RWPE1 (cell line): ENCODE data around the gene POMGNT1.
"Not testable (repeated sequence)": the region's sequence is repeated elsewhere in the genome, so short reads cannot be mapped to it uniquely, and the experiment has no call there.

Experiments used
- CTCF ChIA-PET: fragments of 350-600 bp; sonication (Branson Sonifier 250); formaldehyde crosslinking; extraction: SDS; loops from one replicate; lab custom pipeline; 2021; lab: Yijun Ruan, JAX
- POLR2A ChIA-PET: fragments of 400-600 bp; formaldehyde crosslinking; extraction: SDS; loops from one replicate; lab custom pipeline; 2020; ENCODE audit warnings: antibody characterized with exemption; ENCODE audit not compliant: low non-redundant PET; lab: Yijun Ruan, JAX
- DNase-seq: peaks from one replicate; pipeline ENCODE4 v3.0.0; 2012; ENCODE audit warnings: low spot score
- H3K27ac ChIP-seq: fragments of 450-650 bp; 2 replicates; pipeline ENCODE4 v1.5.1; 2017
- CTCF ChIP-seq: fragments of 450-650 bp; conservative IDR thresholded peaks from 2 replicates; pipeline ENCODE4 v1.5.1; 2017; ENCODE audit warnings: low read depth, mild to moderate bottlenecking

Gene POMGNT1

GRCh38 chr1:46197964-46198811 is at the start of gene POMGNT1:
TSS of gene POMGNT1 (minus strand) at chr1:46198434. CDS start at chr1:46197821, 613 bp downstream.
- H3K27ac ChIP-seq = peak within 1 kb of the TSS; percentile 87
- POLR2A ChIA-PET = interaction anchor here (0.7 to 1.3 kb wide), 2 partner anchors 15 to 30 kb away, joined by 3 to 4 read pairs; no protein-coding TSS in a partner anchor
- TF ChIP-seq CTCF = no peak; the same call in 1 of the 2 replicates
- CTCF ChIA-PET = interaction anchor here (1.2 to 2.5 kb wide), 2 partner anchors 17 to 25 kb away, joined by 4 to 18 read pairs; no protein-coding TSS in a partner anchor
- peak; percentile 82 for DNase-seq

DNA sequence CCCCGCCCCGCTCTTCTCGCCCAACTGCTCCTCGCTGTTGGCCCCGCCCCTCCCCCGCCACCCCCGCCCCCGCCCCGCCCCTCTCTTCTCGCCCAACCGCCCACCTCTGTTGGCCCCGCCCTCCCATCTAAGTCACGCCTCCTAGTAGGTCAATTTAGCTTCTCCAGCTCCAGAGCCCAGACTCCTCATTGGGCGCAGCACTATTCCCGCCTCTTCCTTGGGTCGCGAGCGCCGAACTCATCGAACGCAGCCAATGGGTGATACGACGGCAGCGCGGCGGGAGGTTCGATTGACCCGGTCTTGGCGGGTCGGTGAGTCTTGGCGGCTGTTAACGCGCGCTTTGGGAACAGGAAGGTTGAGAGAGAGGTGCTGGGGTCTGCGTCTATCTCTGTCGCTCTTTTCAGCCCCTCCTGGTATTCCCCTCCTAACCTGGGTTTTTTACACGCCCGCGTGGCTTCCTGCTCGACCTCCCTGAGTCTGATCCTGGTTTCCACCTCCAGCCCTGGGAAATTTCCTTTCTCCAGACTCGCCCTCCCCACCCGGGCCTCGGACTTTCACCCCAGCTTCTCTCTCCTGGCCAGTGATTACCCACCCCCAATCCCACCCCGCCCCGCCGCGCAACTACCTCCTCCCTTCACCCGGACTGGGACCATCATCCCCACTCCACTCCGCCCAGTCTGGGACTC is 49.3 kb upstream of the POMGNT1 start, which contains the start of gene RAD54L:
RAD54L (plus strand) TSS at position 328 of the 686 bp plus-strand sequence. CDS start 643 bp downstream, outside the sequence.
- H3K27ac ChIP-seq = peak within 1 kb of the TSS; percentile 81
- CTCF ChIA-PET = no interaction called here
- POLR2A ChIA-PET = no interaction called here
- no peak for TF ChIP-seq CTCF
- DNase-seq = peak; percentile 99

GRCh38 chr1:46246548-46247435 is 48.6 kb upstream of the POMGNT1 start:
- TF ChIP-seq CTCF = no peak
- CTCF ChIA-PET = interaction anchor here (0.7 to 0.8 kb wide), 3 partner anchors 12 to 56 kb away, joined by 3 to 4 read pairs (median 3); no protein-coding TSS in a partner anchor
- POLR2A ChIA-PET = no interaction called here
- peak; percentile 21 for DNase-seq
- peak overlapping the region; percentile 78 for H3K27ac ChIP-seq

DNA sequence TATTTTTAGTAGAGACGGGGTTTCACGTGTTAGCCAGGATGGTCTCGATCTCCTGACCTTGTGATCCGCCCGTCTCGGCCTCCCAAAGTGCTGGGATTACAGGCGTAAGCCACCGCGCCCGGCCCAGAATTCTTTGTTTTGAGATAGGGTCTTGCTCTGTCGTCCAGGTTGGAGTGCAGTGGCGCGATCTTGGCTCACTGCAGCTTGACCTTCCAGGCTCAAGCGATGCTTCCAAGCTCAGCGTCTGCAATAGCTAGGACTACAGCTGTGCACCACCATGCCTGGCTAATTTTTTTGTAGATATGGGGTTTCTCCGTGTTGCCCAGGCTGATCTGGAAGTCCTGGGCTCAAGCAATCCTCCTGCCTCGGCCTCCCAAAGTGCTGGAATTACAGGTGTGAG is 47.9 kb upstream of the POMGNT1 start:
- POLR2A ChIA-PET, DNase-seq: not testable (repeated sequence)
- peak overlapping the region; percentile 78 for H3K27ac ChIP-seq
- CTCF ChIA-PET = interaction anchor here (0.7 to 0.8 kb wide), 3 partner anchors 12 to 23 kb away, joined by 3 to 4 read pairs (median 3); no protein-coding TSS in a partner anchor

DNA sequence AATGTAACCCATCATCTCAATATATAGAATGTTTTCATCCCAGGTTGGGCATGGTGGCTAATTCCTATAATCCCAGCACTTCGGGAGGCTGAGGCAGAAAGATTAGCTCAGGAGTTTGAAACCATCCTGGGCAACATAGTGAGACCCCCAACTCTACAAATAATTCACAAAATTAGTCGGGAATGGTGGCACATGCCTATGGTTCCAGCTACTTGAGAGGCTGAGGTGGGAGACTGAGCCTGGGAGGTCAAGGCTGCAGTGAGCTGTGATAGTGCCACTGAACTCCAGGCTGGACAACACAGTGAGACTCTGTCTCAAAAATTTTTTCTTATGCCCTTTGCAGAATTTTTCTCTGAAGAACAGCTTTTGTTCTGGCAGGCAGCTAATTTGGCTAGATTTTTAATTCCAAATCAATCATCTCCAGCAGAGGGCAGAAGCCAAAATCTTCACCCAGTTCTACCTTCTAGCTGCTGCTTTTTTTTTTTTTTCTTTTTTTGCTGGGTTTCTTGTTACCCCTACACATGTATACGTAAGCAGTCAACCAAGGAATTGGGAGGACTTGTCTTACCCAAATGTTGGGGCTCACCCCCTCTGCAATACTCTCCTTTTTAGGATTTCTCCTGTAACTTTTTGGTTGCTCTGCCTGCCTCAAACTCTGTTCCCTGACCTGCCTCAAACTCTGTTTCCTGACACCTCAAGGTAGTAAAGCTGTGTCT is 46.6 kb upstream of the POMGNT1 start:
- peak; percentile 30; the same call in 1 of the 2 replicates for TF ChIP-seq CTCF
- peak; percentile 33 for DNase-seq

DNA sequence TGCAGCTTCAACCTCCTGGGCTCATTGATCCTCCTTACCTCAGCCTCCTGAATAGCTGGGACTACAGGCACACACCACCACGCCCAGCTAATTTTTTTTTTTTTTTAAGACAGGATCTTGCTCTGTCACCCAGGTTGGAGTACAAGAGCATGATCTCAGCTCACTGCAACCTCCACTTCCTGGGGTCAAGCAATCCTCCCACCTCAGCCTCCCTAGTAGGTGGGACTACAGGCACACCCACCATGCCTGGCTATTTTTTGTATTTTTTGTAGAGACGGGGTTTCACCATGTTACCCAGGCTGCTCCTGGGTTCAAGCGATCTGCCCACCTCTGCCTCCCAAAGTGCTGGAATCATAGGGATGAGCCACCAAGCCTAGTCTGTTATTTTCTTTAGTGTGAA is 45.6 kb upstream of the POMGNT1 start:
- DNase-seq, CTCF ChIA-PET, H3K27ac ChIP-seq: not testable (repeated sequence)
- POLR2A ChIA-PET = interaction anchor here (0.6 kb wide), 1 partner anchor 96 kb away, joined by 3 read pairs; no protein-coding TSS in a partner anchor

More for the DNA sequence above, 46.6 kb upstream of the POMGNT1 start:
- ChIA-PET POLR2A (interaction anchor here (0.6 kb wide), 1 partner anchor 204 kb away, joined by 5 read pairs; no protein-coding TSS in a partner anchor), CTCF (interaction anchor here (0.5 to 1.2 kb wide), 8 partner anchors 21 to 1320 kb away, joined by 3 to 6 read pairs (median 4); no protein-coding TSS in a partner anchor)
- no peak overlapping the region for H3K27ac ChIP-seq
